WTC11 (cell line): Measurements from ENCODE around the gene GABRR2. TPM values are rescaled to one million over a fixed set of nuclear protein-coding genes. Genes with fewer than 3 reads are reported as not detected.

Source experiments
- CBFB ChIP-seq: sonication (generic); formaldehyde crosslinking; IDR thresholded peaks from 2 replicates; pipeline ENCODE4 v1.8.1; 2022; ENCODE audit warnings: mild to moderate bottlenecking, low read depth, missing genetic modification reagents
- EMX1 ChIP-seq: fragments of 250-450 bp; sonication (Bioruptor Pico); IDR thresholded peaks from 2 replicates; pipeline ENCODE4 v1.8.0; 2021; ENCODE audit warnings: mild to moderate bottlenecking
- JUN ChIP-seq: sonication (generic); formaldehyde crosslinking; IDR thresholded peaks from 2 replicates; pipeline ENCODE4 v1.8.0; 2023; ENCODE audit warnings: mild to moderate bottlenecking, missing genetic modification reagents
- KAT7 ChIP-seq: sonication (generic); formaldehyde crosslinking; IDR thresholded peaks from 2 replicates; pipeline ENCODE4 v1.8.1; 2023; ENCODE audit warnings: missing genetic modification reagents, mild to moderate bottlenecking, borderline replicate concordance
- NFATC4 ChIP-seq: fragments of 250-450 bp; sonication (Bioruptor Pico); IDR thresholded peaks from 2 replicates; pipeline ENCODE4 v1.9.0; 2021; ENCODE audit warnings: mild to moderate bottlenecking
- RELA ChIP-seq: sonication (generic); formaldehyde crosslinking; IDR thresholded peaks from 2 replicates; pipeline ENCODE4 v1.8.1; 2022; ENCODE audit warnings: missing genetic modification reagents, mild to moderate bottlenecking, borderline replicate concordance
- TEAD4 ChIP-seq: sonication (generic); formaldehyde crosslinking; IDR thresholded peaks from 2 replicates; pipeline ENCODE4 v1.8.0; 2022; ENCODE audit warnings: mild to moderate bottlenecking, missing genetic modification reagents
- TP53 ChIP-seq: sonication (generic); formaldehyde crosslinking; IDR thresholded peaks from 2 replicates; pipeline ENCODE4 v1.8.1; 2023; ENCODE audit warnings: mild to moderate bottlenecking, missing genetic modification reagents
- ZNF232 ChIP-seq: sonication (generic); formaldehyde crosslinking; IDR thresholded peaks from 2 replicates; pipeline ENCODE4 v1.8.0; 2022; ENCODE audit warnings: mild to moderate bottlenecking, missing genetic modification reagents
- ZNF416 ChIP-seq: fragments of 250-450 bp; sonication (Bioruptor Pico); IDR thresholded peaks from 2 replicates; pipeline ENCODE4 v1.9.0; 2021; ENCODE audit warnings: mild to moderate bottlenecking, inconsistent platforms
- total RNA-seq: library from RNA; stranded (reverse); gene quantifications from 3 replicates; pipeline ENCODE4 v1.2.3, GENCODE V29; 2021
- TF ChIP-seq, protein P1 (sequence below): sonication (generic); formaldehyde crosslinking; IDR thresholded peaks from 2 replicates; pipeline ENCODE4 v1.8.1; 2022; ENCODE audit warnings: missing genetic modification reagents, borderline replicate concordance
- TF ChIP-seq, protein P2 (sequence below): sonication (generic); formaldehyde crosslinking; IDR thresholded peaks from 2 replicates; pipeline ENCODE4 v1.8.0; 2023; ENCODE audit warnings: missing genetic modification reagents
- TF ChIP-seq, protein P3 (sequence below): sonication (generic); formaldehyde crosslinking; IDR thresholded peaks from 2 replicates; pipeline ENCODE4 v1.8.1; 2023; ENCODE audit warnings: mild to moderate bottlenecking, missing genetic modification reagents, moderate library complexity
- TF ChIP-seq, protein P4 (sequence below): sonication (generic); formaldehyde crosslinking; conservative IDR thresholded peaks from 2 replicates; pipeline ENCODE4 v1.8.1; 2022; ENCODE audit warnings: mild to moderate bottlenecking, missing genetic modification reagents
- TF ChIP-seq, protein P5 (sequence below): fragments of 250-450 bp; sonication (Bioruptor Pico); IDR thresholded peaks from 2 replicates; pipeline ENCODE4 v1.9.0; 2021; ENCODE audit warnings: mild to moderate bottlenecking
- TF ChIP-seq, protein P6 (sequence below): sonication (generic); formaldehyde crosslinking; IDR thresholded peaks from 2 replicates; pipeline ENCODE4 v1.8.1; 2023; ENCODE audit warnings: mild to moderate bottlenecking, missing genetic modification reagents
- TF ChIP-seq, protein P7 (sequence below): sonication (generic); formaldehyde crosslinking; IDR thresholded peaks from 2 replicates; pipeline ENCODE4 v1.8.1; 2023; ENCODE audit warnings: mild to moderate bottlenecking, missing genetic modification reagents, moderate library complexity
- TF ChIP-seq, protein P8 (sequence below): sonication (generic); formaldehyde crosslinking; IDR thresholded peaks from 2 replicates; pipeline ENCODE4 v1.8.0; 2022; ENCODE audit warnings: mild to moderate bottlenecking, missing genetic modification reagents
- TF ChIP-seq, protein P9 (sequence below): sonication (generic); formaldehyde crosslinking; IDR thresholded peaks from 2 replicates; pipeline ENCODE4 v1.8.1; 2023; ENCODE audit warnings: mild to moderate bottlenecking, missing genetic modification reagents, borderline replicate concordance
- TF ChIP-seq, protein P10 (sequence below): sonication (generic); formaldehyde crosslinking; IDR thresholded peaks from 2 replicates; pipeline ENCODE4 v1.8.0; 2022; ENCODE audit warnings: mild to moderate bottlenecking, missing genetic modification reagents

GABRR2 gene
- total RNA-seq, 1 experiment from 2014 or later: not detected

DNA sequence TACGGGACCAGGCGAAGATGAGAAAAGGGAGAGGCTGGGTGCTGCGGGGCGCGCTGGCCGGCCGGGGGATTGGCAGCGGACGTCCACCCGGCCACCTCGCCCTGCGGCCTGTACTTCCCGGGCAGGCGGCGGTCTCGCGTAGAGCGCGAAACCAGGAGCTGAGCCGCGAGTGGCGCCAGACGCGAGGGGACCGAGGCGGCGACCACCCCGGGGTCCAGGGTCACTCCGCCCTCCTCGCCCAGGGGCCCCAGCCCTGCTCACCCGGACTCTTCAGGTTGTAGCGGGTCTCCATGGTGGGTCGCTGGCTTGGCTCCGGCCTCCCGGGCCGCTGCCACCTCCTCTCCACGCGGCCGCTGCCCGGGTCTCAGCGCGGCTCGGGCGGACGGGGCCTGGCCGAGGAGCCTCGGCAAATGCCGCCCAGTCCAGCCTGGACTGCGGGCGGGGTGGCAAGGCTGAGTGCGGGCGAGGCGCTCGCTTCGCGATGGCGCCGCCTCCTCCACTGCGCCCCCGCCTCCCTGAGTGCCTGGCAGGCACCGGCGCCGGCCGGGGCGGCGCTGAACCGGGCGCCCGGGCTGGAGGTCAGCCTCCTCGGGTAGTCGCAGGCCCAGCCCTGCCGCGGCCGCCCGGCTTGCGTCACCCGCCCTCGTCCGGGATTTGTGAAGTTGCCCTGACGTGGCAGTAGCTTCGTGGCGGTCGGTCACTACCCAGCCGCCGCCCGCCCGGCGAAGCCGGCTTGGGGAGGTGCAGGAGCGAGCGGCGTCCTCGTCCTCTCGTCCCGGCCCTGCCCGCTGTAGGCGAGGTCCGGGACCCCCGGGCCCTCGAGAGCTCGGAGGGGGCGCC is 37.4 kb upstream of the GABRR2 start, which contains the start of gene UBE2J1 (continued):
- TF ChIP-seq EMX1 (CRISPR knock-in tag): no peak
- TF ChIP-seq JUN (CRISPR knock-in tag): peak; percentile 84; the same call in 1 of the 2 replicates
- TF ChIP-seq, protein P1, sequence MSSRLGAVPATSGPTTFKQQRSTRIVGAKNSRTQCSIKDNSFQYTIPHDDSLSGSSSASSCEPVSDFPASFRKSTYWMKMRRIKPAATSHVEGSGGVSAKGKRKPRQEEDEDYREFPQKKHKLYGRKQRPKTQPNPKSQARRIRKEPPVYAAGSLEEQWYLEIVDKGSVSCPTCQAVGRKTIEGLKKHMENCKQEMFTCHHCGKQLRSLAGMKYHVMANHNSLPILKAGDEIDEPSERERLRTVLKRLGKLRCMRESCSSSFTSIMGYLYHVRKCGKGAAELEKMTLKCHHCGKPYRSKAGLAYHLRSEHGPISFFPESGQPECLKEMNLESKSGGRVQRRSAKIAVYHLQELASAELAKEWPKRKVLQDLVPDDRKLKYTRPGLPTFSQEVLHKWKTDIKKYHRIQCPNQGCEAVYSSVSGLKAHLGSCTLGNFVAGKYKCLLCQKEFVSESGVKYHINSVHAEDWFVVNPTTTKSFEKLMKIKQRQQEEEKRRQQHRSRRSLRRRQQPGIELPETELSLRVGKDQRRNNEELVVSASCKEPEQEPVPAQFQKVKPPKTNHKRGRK (CRISPR knock-in tag): no peak
- 0 out of 2 replicates have a peak, but pooled peaks have one; percentile 3 for TF ChIP-seq ZNF416
- TF ChIP-seq CBFB (CRISPR knock-in tag): 0 out of 2 replicates have a peak, but pooled peaks have one; percentile 78
- TF ChIP-seq NFATC4: no peak
- TF ChIP-seq, protein P2, sequence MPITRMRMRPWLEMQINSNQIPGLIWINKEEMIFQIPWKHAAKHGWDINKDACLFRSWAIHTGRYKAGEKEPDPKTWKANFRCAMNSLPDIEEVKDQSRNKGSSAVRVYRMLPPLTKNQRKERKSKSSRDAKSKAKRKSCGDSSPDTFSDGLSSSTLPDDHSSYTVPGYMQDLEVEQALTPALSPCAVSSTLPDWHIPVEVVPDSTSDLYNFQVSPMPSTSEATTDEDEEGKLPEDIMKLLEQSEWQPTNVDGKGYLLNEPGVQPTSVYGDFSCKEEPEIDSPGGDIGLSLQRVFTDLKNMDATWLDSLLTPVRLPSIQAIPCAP (CRISPR knock-in tag): peak; percentile 74
- TF ChIP-seq, protein P3, sequence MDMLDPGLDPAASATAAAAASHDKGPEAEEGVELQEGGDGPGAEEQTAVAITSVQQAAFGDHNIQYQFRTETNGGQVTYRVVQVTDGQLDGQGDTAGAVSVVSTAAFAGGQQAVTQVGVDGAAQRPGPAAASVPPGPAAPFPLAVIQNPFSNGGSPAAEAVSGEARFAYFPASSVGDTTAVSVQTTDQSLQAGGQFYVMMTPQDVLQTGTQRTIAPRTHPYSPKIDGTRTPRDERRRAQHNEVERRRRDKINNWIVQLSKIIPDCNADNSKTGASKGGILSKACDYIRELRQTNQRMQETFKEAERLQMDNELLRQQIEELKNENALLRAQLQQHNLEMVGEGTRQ (CRISPR knock-in tag): peak; percentile 31; the same call in 1 of the 2 replicates
- TF ChIP-seq, protein P4, sequence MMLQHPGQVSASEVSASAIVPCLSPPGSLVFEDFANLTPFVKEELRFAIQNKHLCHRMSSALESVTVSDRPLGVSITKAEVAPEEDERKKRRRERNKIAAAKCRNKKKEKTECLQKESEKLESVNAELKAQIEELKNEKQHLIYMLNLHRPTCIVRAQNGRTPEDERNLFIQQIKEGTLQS (CRISPR knock-in tag): 0 out of 2 replicates have a peak, but pooled peaks have one; percentile 30
- peak; percentile 78 for TF ChIP-seq KAT7 (CRISPR knock-in tag)
- peak; percentile 24; the same call in 1 of the 2 replicates for TF ChIP-seq RELA
- 0 out of 2 replicates have a peak, but pooled peaks have one; percentile 45 for TF ChIP-seq TP53
- TF ChIP-seq, protein P5, sequence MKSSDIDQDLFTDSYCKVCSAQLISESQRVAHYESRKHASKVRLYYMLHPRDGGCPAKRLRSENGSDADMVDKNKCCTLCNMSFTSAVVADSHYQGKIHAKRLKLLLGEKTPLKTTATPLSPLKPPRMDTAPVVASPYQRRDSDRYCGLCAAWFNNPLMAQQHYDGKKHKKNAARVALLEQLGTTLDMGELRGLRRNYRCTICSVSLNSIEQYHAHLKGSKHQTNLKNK (CRISPR knock-in tag): no peak
- TF ChIP-seq, protein P6, sequence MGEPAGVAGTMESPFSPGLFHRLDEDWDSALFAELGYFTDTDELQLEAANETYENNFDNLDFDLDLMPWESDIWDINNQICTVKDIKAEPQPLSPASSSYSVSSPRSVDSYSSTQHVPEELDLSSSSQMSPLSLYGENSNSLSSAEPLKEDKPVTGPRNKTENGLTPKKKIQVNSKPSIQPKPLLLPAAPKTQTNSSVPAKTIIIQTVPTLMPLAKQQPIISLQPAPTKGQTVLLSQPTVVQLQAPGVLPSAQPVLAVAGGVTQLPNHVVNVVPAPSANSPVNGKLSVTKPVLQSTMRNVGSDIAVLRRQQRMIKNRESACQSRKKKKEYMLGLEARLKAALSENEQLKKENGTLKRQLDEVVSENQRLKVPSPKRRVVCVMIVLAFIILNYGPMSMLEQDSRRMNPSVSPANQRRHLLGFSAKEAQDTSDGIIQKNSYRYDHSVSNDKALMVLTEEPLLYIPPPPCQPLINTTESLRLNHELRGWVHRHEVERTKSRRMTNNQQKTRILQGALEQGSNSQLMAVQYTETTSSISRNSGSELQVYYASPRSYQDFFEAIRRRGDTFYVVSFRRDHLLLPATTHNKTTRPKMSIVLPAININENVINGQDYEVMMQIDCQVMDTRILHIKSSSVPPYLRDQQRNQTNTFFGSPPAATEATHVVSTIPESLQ: no peak
- TF ChIP-seq, protein P7, sequence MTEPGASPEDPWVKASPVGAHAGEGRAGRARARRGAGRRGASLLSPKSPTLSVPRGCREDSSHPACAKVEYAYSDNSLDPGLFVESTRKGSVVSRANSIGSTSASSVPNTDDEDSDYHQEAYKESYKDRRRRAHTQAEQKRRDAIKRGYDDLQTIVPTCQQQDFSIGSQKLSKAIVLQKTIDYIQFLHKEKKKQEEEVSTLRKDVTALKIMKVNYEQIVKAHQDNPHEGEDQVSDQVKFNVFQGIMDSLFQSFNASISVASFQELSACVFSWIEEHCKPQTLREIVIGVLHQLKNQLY (CRISPR knock-in tag): no peak
- TF ChIP-seq, protein P8, sequence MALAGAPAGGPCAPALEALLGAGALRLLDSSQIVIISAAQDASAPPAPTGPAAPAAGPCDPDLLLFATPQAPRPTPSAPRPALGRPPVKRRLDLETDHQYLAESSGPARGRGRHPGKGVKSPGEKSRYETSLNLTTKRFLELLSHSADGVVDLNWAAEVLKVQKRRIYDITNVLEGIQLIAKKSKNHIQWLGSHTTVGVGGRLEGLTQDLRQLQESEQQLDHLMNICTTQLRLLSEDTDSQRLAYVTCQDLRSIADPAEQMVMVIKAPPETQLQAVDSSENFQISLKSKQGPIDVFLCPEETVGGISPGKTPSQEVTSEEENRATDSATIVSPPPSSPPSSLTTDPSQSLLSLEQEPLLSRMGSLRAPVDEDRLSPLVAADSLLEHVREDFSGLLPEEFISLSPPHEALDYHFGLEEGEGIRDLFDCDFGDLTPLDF (CRISPR knock-in tag): peak; percentile 77; the same call in 1 of the 2 replicates
- TF ChIP-seq ZNF232 (CRISPR knock-in tag): 0 out of 2 replicates have a peak, but pooled peaks have one; percentile 65
- TF ChIP-seq, protein P9, sequence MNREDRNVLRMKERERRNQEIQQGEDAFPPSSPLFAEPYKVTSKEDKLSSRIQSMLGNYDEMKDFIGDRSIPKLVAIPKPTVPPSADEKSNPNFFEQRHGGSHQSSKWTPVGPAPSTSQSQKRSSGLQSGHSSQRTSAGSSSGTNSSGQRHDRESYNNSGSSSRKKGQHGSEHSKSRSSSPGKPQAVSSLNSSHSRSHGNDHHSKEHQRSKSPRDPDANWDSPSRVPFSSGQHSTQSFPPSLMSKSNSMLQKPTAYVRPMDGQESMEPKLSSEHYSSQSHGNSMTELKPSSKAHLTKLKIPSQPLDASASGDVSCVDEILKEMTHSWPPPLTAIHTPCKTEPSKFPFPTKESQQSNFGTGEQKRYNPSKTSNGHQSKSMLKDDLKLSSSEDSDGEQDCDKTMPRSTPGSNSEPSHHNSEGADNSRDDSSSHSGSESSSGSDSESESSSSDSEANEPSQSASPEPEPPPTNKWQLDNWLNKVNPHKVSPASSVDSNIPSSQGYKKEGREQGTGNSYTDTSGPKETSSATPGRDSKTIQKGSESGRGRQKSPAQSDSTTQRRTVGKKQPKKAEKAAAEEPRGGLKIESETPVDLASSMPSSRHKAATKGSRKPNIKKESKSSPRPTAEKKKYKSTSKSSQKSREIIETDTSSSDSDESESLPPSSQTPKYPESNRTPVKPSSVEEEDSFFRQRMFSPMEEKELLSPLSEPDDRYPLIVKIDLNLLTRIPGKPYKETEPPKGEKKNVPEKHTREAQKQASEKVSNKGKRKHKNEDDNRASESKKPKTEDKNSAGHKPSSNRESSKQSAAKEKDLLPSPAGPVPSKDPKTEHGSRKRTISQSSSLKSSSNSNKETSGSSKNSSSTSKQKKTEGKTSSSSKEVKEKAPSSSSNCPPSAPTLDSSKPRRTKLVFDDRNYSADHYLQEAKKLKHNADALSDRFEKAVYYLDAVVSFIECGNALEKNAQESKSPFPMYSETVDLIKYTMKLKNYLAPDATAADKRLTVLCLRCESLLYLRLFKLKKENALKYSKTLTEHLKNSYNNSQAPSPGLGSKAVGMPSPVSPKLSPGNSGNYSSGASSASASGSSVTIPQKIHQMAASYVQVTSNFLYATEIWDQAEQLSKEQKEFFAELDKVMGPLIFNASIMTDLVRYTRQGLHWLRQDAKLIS (CRISPR knock-in tag): 0 out of 2 replicates have a peak, but pooled peaks have one; percentile 28
- peak; percentile 70; the same call in 1 of the 2 replicates for TF ChIP-seq TEAD4 (CRISPR knock-in tag)
- TF ChIP-seq, protein P10, sequence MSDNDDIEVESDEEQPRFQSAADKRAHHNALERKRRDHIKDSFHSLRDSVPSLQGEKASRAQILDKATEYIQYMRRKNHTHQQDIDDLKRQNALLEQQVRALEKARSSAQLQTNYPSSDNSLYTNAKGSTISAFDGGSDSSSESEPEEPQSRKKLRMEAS (CRISPR knock-in tag): 0 out of 2 replicates have a peak, but pooled peaks have one; percentile 20
- TF ChIP-seq, all 79 proteins: peak for 32
